Measurements from ENCODE around the gene PCBP3.

PCBP3 gene

DNA sequence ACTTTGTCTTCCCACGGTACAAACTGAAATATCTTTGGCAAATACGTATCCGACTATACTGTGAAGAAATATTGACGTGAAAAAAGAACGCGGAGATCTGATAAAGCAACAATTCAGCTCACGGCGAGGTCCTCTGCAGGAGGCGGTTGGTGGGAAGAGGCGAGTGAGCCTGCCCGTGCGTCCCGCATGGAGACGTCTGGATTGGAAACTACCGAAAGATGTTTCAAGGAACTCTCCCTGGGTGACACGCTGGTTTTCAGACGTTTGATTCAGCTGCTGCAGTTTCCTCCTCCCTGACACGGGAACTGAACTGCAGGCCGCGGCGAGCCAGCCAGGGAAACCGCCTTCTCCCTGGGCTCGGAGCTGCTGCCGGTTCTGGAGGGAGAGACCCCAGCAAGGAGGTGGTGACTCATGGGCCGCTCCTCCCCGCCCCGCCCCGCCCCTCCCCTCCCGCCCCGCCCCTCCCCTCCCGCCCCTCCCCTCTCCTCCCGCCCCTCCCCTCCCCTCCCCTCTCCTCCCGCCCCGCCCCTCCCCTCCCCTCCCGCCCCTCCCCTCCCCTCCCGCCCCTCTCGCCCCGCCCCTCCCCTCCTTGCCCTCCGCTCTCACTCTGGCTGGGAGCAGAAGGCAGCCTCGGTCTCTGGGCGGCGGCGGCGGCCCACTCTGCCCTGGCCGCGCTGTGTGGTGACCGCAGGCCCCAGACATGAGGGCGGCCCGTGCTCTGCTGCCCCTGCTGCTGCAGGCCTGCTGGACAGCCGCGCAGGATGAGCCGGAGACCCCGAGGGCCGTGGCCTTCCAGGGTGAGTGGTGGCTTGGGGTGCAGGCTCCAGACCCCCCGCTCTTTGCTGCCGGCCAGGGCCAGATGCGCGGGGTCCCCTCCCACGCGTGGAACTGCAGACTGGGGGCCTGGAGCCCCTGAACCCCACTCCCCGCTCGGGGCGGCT lies 337.9 kb downstream of the PCBP3 start, which contains the start of gene COL6A1:
TSS of gene COL6A1 (plus strand) at position 620 of the 941 bp plus-strand sequence. CDS start at position 701, 81 bp downstream.
- DNase-seq (ENCODE audit: low read depth in 2 of 2): peak; percentile 19 to 27

GRCh38 chr21:45982092-45982757 lies 338.7 kb downstream of the PCBP3 start:
- DNase-seq (ENCODE audit: low read depth in 2 of 2): no peak

GRCh38 chr21:45982758-45983648 lies 339.5 kb downstream of the PCBP3 start:
- no peak for DNase-seq (ENCODE audit: low read depth in 2 of 2)

DNA sequence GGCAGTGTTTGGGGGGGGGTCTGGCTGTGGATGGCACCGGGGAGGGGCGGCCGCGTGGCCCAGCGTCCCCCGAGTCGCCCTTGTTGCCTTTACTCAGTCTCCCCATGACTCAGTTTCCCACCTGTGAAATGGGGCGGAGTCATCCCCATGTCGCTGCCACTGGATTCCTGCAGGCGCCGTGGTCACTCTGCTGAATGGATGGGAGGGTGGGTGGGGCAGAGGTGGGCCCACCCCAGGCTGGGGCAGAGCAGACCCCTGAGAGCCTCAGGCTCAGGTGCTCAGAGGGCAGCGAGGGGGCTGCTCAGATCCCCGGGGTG lies 340.1 kb downstream of the PCBP3 start:
- DNase-seq (ENCODE audit: low read depth in 2 of 2): no peak

DNA sequence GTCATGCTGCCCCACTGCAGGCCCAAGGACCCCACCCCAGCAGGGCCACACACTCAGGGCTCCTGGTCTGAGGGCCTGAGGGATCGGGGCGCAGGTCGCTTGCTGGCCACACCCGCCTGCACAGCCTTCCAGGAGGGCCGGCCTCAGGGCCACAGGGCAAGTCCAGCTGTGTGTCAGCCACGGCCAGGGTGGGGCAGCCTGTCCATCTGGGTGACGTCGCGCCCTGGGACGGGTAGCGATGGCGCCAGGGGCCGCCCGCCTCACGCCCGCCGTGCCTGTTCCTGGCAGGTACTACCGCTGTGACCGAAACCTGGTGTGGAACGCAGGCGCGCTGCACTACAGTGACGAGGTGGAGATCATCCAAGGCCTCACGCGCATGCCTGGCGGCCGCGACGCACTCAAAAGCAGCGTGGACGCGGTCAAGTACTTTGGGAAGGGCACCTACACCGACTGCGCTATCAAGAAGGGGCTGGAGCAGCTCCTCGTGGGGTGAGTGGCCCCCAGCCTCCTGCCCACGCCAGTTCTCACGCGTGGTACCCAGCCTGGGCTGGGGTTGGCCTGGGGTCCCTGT lies 340.5 kb downstream of the PCBP3 start:
- no peak for DNase-seq (ENCODE audit: low read depth in 2 of 2)

- no peak for DNase-seq (ENCODE audit: low read depth in 2 of 2)
Measured at GRCh38 chr21:45984584-45985095, 341.1 kb downstream of the PCBP3 start.

DNA sequence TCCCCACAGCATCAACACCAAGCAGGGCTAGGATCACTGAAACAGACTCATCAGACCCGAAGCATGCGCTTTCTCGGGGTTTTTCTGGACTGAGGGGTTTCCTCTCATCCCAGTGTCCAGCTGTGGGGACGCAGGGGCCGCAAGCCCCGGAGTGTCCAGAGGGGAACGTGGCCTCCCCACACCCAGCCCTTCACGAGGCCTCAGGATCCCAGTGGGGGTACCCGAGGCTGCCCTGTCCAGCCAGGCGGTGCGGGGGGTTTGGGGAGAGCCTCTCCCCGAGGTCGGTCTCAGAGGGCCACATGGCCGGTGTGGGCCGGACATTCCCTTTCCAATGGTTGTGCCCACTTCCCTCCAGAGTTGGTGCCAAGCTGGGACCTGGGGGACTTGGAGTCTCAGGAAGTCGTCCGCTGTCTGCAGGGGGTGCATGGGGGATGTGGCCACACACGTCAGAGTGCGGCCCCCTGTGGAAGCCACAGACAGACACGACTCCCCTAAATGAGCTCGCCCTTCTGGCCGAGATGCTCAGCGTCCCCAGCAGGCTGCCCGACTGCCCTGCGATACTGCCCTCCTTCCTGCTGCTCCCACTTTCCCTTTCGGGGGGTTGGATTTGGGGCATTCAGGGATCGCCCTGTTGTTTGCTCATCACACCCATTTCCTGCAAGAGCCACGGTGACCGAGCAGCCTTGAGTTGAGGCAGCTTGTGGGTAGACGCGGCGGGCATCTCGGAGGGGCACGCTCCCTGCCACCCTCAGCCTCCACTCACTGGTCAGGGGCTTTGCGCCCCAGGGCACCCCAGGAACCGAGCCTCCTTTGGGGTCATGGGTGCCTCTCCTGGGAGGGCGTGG lies 342.2 kb downstream of the PCBP3 start:
- DNase-seq (ENCODE audit: low read depth in 2 of 2): no peak

DNA sequence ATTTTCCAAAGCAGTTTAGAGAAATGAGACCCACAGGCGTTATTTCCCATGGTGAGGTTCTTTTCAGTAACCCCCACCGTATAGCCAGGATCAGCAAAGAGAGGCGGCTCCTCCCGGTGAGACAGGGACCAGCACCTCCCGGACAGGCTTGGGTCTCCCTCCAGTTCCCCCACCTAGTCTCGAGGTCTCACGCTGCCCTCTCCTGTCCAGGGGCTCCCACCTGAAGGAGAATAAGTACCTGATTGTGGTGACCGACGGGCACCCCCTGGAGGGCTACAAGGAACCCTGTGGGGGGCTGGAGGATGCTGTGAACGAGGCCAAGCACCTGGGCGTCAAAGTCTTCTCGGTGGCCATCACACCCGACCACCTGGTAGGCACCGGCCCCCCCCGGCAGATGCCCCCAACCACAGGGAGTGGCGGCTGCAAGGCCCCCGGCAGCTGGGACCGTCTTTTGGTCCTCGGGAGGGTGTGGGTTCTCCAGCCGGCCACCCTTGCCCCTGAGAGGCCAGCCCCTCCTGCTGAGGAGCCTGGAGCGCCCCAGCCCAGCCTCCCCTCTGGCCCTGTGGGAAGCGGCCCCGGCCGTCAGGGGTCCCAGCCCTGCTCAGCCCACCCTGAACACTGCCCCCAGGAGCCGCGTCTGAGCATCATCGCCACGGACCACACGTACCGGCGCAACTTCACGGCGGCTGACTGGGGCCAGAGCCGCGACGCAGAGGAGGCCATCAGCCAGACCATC lies 343.0 kb downstream of the PCBP3 start:
- no peak for DNase-seq (ENCODE audit: low read depth in 2 of 2)

- no peak for DNase-seq (ENCODE audit: low read depth in 2 of 2)
Measured at GRCh38 chr21:45987121-45987711, 343.7 kb downstream of the PCBP3 start.

DNA sequence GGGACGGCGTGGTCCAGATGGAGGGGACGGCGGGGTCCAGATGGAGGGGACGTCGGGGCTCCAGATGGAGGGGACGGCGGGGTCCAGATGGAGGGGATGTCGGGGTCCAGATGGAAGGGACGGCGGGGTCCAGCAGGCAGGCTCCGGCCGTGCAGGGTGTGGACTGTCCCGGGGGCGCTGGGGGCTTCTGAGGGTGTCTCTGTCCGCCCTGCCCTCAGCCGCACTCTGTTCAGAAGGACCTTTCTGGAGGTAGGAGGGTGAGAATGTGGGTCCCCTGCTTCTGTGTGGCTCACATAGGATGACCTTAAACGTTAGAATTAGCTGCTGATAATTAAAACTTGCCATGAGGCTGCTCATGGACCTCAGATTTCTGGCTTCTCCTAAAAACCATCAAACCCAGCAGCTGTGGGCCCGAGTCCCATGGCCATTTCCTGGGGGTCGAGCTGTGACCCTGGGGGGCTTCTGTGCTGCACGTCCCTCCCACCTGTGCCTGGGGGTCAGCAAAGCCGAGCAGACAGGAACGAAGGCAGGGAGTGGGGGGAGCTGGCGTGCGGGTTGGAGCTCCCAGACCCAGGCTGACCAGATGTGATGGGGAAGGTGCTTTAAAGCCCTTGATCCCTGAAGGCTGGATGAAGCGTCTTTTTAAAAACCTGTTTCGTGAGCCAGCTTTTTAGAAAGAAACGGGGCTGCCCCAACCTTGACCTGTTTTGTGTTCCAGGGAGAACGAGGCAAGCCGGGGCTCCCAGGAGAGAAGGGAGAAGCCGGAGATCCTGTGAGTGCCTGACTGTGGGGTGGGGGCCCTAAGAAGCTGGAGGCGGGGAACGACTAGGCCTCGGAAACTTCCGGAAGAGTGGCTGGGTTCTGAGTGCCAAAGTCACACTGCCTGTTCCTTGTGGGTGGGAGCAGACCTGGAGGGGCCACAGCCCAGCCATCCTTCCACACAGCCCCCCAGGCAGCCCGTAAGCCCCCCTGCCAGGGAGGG lies 345.1 kb downstream of the PCBP3 start:
- no peak for DNase-seq (ENCODE audit: low read depth in 2 of 2)

GRCh38 chr21:45989355-45990048 lies 346.0 kb downstream of the PCBP3 start:
- DNase-seq (ENCODE audit: low read depth in 2 of 2): no peak

- no peak for DNase-seq (ENCODE audit: low read depth in 2 of 2)
Measured at GRCh38 chr21:45990049-45990711, 346.7 kb downstream of the PCBP3 start.

DNA sequence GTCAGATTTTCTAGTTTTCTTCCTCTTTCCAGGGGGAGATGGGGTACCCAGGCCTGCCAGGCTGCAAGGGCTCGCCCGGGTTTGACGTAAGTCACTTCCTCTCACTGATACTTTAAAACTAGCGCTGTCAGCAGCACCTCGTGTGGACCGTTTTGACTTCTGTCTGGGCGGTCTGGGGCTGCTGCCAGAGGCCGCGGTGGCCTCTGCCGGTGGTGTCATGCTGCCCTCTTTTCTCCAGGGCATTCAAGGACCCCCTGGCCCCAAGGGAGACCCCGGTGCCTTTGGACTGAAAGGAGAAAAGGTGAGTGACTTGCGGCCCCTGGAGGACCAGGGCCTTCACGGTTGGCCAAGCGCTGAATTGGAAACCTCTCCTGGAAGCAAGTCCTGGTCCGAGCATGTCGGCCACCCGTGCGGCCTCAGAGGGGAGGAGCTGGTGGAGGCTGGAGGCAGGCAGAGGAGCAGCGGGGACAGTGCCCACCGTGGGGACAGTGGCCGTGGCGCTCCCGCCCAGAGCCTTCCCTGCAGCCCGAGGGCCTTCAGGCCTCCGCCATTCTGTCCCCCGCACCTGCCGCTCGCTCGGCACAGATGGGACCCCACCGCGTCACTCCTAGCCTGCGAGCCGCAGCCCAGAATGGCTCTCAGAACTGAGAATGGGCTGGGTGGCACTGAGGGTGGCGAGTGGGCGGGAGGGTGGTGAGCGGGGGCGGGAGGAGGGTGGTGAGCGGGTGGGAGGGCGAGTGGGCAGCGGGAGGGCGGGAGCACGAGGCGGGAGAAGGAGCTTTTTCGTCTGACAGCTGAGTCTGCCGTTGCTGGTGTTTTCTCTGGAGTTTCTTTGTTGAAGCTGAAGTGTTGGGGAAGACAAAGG lies 347.4 kb downstream of the PCBP3 start:
- DNase-seq (ENCODE audit: low read depth in 2 of 2): no peak

- no peak for DNase-seq (ENCODE audit: low read depth in 2 of 2)
Measured at GRCh38 chr21:45991606-45992300, 348.2 kb downstream of the PCBP3 start.

All from activated CD4-positive, alpha-beta T cell treated with anti-CD3 and anti-CD28 coated beads for 24 hours (primary cell).